H1 (cell line): Measurements from ENCODE around the gene DENND2A. TPM values are rescaled to one million over a fixed set of nuclear protein-coding genes. Genes with fewer than 3 reads are reported as not detected.
A peak's percentile ranks its signal among the peaks of the same experiment; 100 is the strongest.

Experiments used
- CTCF ChIA-PET: fragments of 300-600 bp; sonication (Branson Sonifier 250); formaldehyde crosslinking; loops from one replicate; lab custom pipeline; 2021; ENCODE audit not compliant: partially characterized antibody; lab: Charles Lee
- POLR2A ChIA-PET: fragments of 300-600 bp; sonication (Branson Sonifier 250); formaldehyde crosslinking; loops from one replicate; lab custom pipeline; 2021; ENCODE audit warnings: inconsistent platforms; ENCODE audit not compliant: partially characterized antibody; lab: Charles Lee
- DNase-seq, 2 experiments: peaks; one replicate each; pipeline versions ENCODE4 v3.0.0 to v3.0.0-alpha.2; 2010 to 2022; ENCODE audit warnings: low spot score in 2 of 2, low read depth in 1 of 2, mixed read lengths in 1 of 2
- FAIRE-seq: peaks from 2 replicates; lab custom pipeline; 2011; peaks lifted over from hg19 to GRCh38; lab: Jason Lieb, UNC
- H2AFZ ChIP-seq: 2 replicates; pipeline ENCODE4 v1.8.1; 2012; ENCODE audit warnings: low read length, inconsistent platforms
- H2AK5ac ChIP-seq: 2 replicates; pipeline ENCODE4 v1.6.1; 2013; ENCODE audit warnings: low read depth, low read length
- H2BK120ac ChIP-seq: replicated peaks from 2 replicates; pipeline ENCODE3; 2013; ENCODE audit warnings: low read depth, low read length, inconsistent platforms
- H2BK12ac ChIP-seq: 2 replicates; pipeline ENCODE4 v1.6.1; 2013; ENCODE audit warnings: low read depth, low read length
- H2BK15ac ChIP-seq: 2 replicates; pipeline ENCODE4 v1.6.1; 2013; ENCODE audit warnings: low read length
- H2BK20ac ChIP-seq: 2 replicates; pipeline ENCODE4 v1.6.1; 2013; ENCODE audit warnings: low read length
- H2BK5ac ChIP-seq: 2 replicates; pipeline ENCODE4 v1.6.1; 2013; ENCODE audit warnings: low read depth, low read length
- H3K14ac ChIP-seq: 2 replicates; pipeline ENCODE4 v1.6.1; 2013; ENCODE audit warnings: inconsistent platforms; ENCODE audit not compliant: insufficient read length
- H3K18ac ChIP-seq: 2 replicates; pipeline ENCODE4 v1.6.1; 2013; ENCODE audit warnings: low read length; ENCODE audit errors: extremely low read depth
- H3K23ac ChIP-seq: 2 replicates; pipeline ENCODE4 v1.6.1; 2013; ENCODE audit warnings: inconsistent platforms; ENCODE audit not compliant: insufficient read length
- H3K23me2 ChIP-seq: 2 replicates; pipeline ENCODE4 v1.6.1; 2013; ENCODE audit warnings: low read depth, low read length
- H3K27ac ChIP-seq: 2 replicates; pipeline ENCODE4 v1.6.1; 2011; ENCODE audit warnings: low read depth, low read length, inconsistent platforms
- H3K27me3 ChIP-seq, 4 experiments: replicated peaks in 1 of 4; 1 replicate in 1 of 4; 2 replicates in 3 of 4; pipeline versions ENCODE4 v1.6.1 to v1.8.1; 2011 to 2013; ENCODE audit warnings: low read length in 3 of 4, mild to moderate bottlenecking in 3 of 4, inconsistent platforms in 2 of 4, mixed read lengths in 2 of 4, moderate library complexity in 1 of 4; ENCODE audit not compliant: control insufficient read depth in 3 of 4, insufficient read depth in 3 of 4; ENCODE audit errors: extremely low read depth in 1 of 4
- H3K36me3 ChIP-seq, 4 experiments: 2 replicates each; pipeline versions ENCODE4 v1.6.1 to v1.8.1; 2011 to 2013; ENCODE audit warnings: mild to moderate bottlenecking in 4 of 4, low read length in 3 of 4, moderate library complexity in 2 of 4, control low read depth in 1 of 4, inconsistent platforms in 1 of 4; ENCODE audit not compliant: insufficient read depth in 4 of 4, control insufficient read depth in 2 of 4
- H3K4ac ChIP-seq: replicated peaks from 2 replicates; pipeline ENCODE3; 2013; ENCODE audit warnings: low read length, low read depth, mixed read lengths, inconsistent platforms; ENCODE audit not compliant: insufficient read length
- H3K4me1 ChIP-seq, 4 experiments: replicated peaks in 1 of 4; 1 replicate in 1 of 4; 2 replicates in 3 of 4; pipeline versions ENCODE4 v1.6.1 to v1.8.1; 2011 to 2013; ENCODE audit warnings: low read length in 3 of 4, inconsistent platforms in 2 of 4, mixed read lengths in 1 of 4; ENCODE audit not compliant: insufficient read depth in 4 of 4, control insufficient read depth in 3 of 4
- H3K4me2 ChIP-seq, 2 experiments: 2 replicates each; pipeline versions ENCODE4 v1.6.1 to v1.8.1; 2011 to 2013; ENCODE audit warnings: low read depth in 2 of 2, low read length in 2 of 2, control low read depth in 1 of 2, inconsistent platforms in 1 of 2, mild to moderate bottlenecking in 1 of 2; ENCODE audit not compliant: insufficient read depth in 1 of 2
- H3K4me3 ChIP-seq, 4 experiments: fragments of 200-600, 300-600 bp in 1 of 4; sonication (generic), shearing (Covaris generic), sonication (Bioruptor Twin) in 1 of 4; 2 replicates each; pipeline versions ENCODE4 v1.5.1 to v1.8.1; 2011 to 2016; ENCODE audit warnings: low read length in 4 of 4, low read depth in 3 of 4, control low read depth in 2 of 4, inconsistent platforms in 2 of 4, mild to moderate bottlenecking in 2 of 4, mixed read lengths in 1 of 4, moderate library complexity in 1 of 4; ENCODE audit not compliant: insufficient read depth in 2 of 4; ENCODE audit errors: extremely low read depth in 1 of 4
- H3K56ac ChIP-seq: replicated peaks from 2 replicates; pipeline ENCODE3; 2013; ENCODE audit warnings: low read depth, mild to moderate bottlenecking, mixed read lengths, low read length, inconsistent platforms; ENCODE audit not compliant: insufficient read length
- H3K79me1 ChIP-seq: 2 replicates; pipeline ENCODE4 v1.6.1; 2013; ENCODE audit warnings: low read depth, low read length, control low read depth
- H3K79me2 ChIP-seq, 2 experiments: 2 replicates each; pipeline versions ENCODE4 v1.6.1 to v1.8.1; 2012 to 2013; ENCODE audit warnings: low read length in 2 of 2, mild to moderate bottlenecking in 2 of 2, inconsistent platforms in 1 of 2; ENCODE audit not compliant: insufficient read depth in 2 of 2, control insufficient read depth in 1 of 2
- H3K9ac ChIP-seq, 4 experiments: replicated peaks in 1 of 4; 1 replicate in 1 of 4; 2 replicates in 3 of 4; pipeline versions ENCODE4 v1.6.1 to v1.8.1; 2011 to 2013; ENCODE audit warnings: low read depth in 3 of 4, low read length in 3 of 4, control low read depth in 2 of 4, mild to moderate bottlenecking in 2 of 4, moderate library complexity in 2 of 4, inconsistent platforms in 1 of 4; ENCODE audit errors: extremely low read depth in 1 of 4
- H3K9me3 ChIP-seq, 2 experiments: 2 replicates each; pipeline versions ENCODE4 v1.6.1 to v1.8.1; 2012 to 2013; ENCODE audit warnings: mild to moderate bottlenecking in 2 of 2, moderate library complexity in 2 of 2, control low read depth in 1 of 2, inconsistent platforms in 1 of 2, low read depth in 1 of 2, low read length in 1 of 2, mixed read lengths in 1 of 2; ENCODE audit not compliant: insufficient read depth in 2 of 2
- H4K20me1 ChIP-seq, 2 experiments: replicated peaks in 1 of 2; 2 replicates each; pipeline versions ENCODE3 to v1.8.1; 2011 to 2013; ENCODE audit warnings: inconsistent platforms in 2 of 2, low read length in 2 of 2, mild to moderate bottlenecking in 1 of 2; ENCODE audit not compliant: insufficient read depth in 2 of 2, control insufficient read depth in 1 of 2
- H4K5ac ChIP-seq: 2 replicates; pipeline ENCODE4 v1.6.1; 2013; ENCODE audit warnings: low read length, low read depth, mixed read lengths, inconsistent platforms; ENCODE audit not compliant: insufficient read length
- H4K8ac ChIP-seq: 2 replicates; pipeline ENCODE4 v1.8.0; 2013; ENCODE audit warnings: mild to moderate bottlenecking, moderate library complexity, low read length, inconsistent platforms; ENCODE audit not compliant: insufficient read depth; ENCODE audit errors: extremely low read depth
- H4K91ac ChIP-seq: replicated peaks from 2 replicates; pipeline ENCODE3; 2013; ENCODE audit warnings: low read length, mixed read lengths, inconsistent platforms; ENCODE audit not compliant: insufficient read length
- SRF ChIP-seq: IDR thresholded peaks from 2 replicates; pipeline ENCODE4 v1.6.1; 2011; ENCODE audit warnings: mild to moderate bottlenecking, low read depth, low read length, moderate library complexity
- WGBS, 2 experiments: shearing (Covaris generic) in 1 of 2; methylation state at CpG; one replicate each; pipeline versions ENCODE4 v1.1.6 to v1.1.7; 2013 to 2015; ENCODE audit warnings: low lambda C conversion rate in 2 of 2, mixed read lengths in 2 of 2, inconsistent platforms in 1 of 2, low coverage in 1 of 2, missing lambda C conversion rate in 1 of 2; ENCODE audit not compliant: insufficient replicate concordance in 2 of 2, insufficient coverage in 1 of 2, insufficient read length in 1 of 2; ENCODE audit errors: extremely low coverage in 1 of 2, missing lambda C conversion rate in 1 of 2; 5-methylcytosine and 5-hydroxymethylcytosine counted together
- polyA plus RNA-seq, 7 experiments: library from polyadenylated mRNA; depleted of rRNA in 3 of 7; stranded (reverse) in 5 of 7; unstranded in 2 of 7; fragments of >200 nt in 5 of 7; fragments of 200-250 nt in 2 of 7; gene quantifications; 1 replicate in 5 of 7; 2 replicates in 1 of 7; 4 replicates in 1 of 7; pipeline versions ENCODE4 v1.2.1 to v1.2.3, GENCODE V29; 2011 to 2013; ENCODE audit warnings: missing spikeins in 2 of 7, mixed read lengths in 2 of 7
- total RNA-seq: library from RNA; stranded (reverse); fragmentation: NEBNext Ultra II Directional; extraction: Animal tissue kit (Norgen Biotek cat#: 25700); gene quantifications from 2 replicates; pipeline ENCODE4 v1.2.1, GENCODE V29; 2021

The DENND2A gene
- total and polyA plus RNA-seq, 2 of the 8 experiments (the other 6 are each of a cell fraction or from before 2014, with no cell fraction given): 5.0 to 13.0 TPM

DNA sequence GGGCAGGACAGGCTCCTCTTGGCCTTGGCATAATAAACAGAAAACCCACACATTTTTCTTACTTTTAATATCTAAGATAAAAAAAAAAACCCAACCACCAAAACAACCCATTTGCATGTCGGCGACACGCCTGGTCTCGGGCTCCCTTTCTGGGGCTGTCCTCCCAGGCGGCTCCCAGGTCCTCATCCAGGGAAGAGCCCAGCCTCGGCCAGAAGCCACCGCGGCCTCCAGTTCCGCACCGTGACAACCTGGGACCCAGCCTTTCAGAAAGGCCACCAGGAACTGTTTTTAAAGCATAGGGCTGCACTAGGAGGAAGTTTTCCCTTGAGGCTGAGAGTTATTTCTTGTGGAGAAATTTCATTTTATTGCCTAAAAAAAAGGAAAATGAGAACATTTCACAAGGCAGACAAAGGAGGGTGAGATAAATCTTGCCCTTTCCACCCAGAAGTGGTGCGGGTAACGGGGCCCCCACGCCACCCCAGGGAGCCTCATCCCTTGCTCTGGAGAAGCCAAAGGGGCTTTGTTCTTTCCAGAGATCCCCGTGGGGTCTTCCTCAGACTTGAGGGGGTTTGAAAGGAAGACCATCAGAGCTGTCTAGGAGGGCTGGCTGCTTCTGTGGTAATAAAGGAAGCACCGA lies 122.1 kb downstream of the DENND2A start:
- Histone ChIP-seq H4K20me1 (no peaks in the 10 kb centered on the region), H3K4me3 (no peak overlapping the region), H3K9me3 (no peaks in the 10 kb centered on the region), H3K4me2 (no peak overlapping the region), H4K8ac (no peak overlapping the region), H4K91ac (no peak overlapping the region), H3K27me3 (no peaks in the 10 kb centered on the region), H3K79me1 (no peaks in the 10 kb centered on the region), H2BK20ac (no peak overlapping the region), H3K9ac (no peak overlapping the region), H2BK120ac (no peak overlapping the region), H3K23ac (no peak overlapping the region), H3K4me1 (peaks cover 2 to 6% (median 3%) of the 10 kb centered on the region in 4 experiments; a peak in 3 of 7 replicates), H3K18ac (0 out of 2 replicates have a peak overlapping the region, but pooled peaks have one; percentile 48), H2AK5ac (no peak overlapping the region), H3K27ac (no peak overlapping the region), H2AFZ (peak overlapping the region; percentile 9; the same call in 1 of the 2 replicates), H3K14ac (no peak overlapping the region), H3K4ac (no peak overlapping the region), H3K36me3 (no peaks in the 10 kb centered on the region), H2BK5ac (no peak overlapping the region), H3K23me2 (no peaks in the 10 kb centered on the region), H2BK15ac (no peak overlapping the region), H3K79me2 (no peaks in the 10 kb centered on the region), H4K5ac (no peak overlapping the region), H2BK12ac (no peak overlapping the region), H3K56ac (no peak overlapping the region)
- TF ChIP-seq SRF: no peak
- POLR2A ChIA-PET: interaction anchor here (0.6 to 1.6 kb wide), 6 partner anchors 11 to 1160 kb away, joined by 3 to 5 read pairs (median 4); partner anchors contain the start of gene DENND2A
- DNase-seq (no peak), FAIRE-seq (no peak)
- CTCF ChIA-PET: interaction anchor here (0.5 to 18.4 kb wide), 32 partner anchors 8 to 465 kb away, joined by 3 to 322 read pairs (median 4); partner anchors contain the start of gene DENND2A
- WGBS, 2 experiments: 76% methylated on average over 15 of the region's 15 CpGs; no CpG with 5 or more reads in 1 of the 2 experiments
